Transverse colon (tissue), 4 donors: ENCODE data around the gene PIMREG. TPM values are rescaled to one million over a fixed set of nuclear protein-coding genes. Genes with fewer than 3 reads are reported as not detected.

Experiments
- DNase-seq: peaks from one replicate; pipeline ENCODE4 v3.0.0-alpha.2; 2019
- H3K27ac ChIP-seq, 4 donors: fragments of 200-600 bp; sonication (generic); 2 replicates each; pipeline ENCODE4 v1.5.1; 2016 to 2018; ENCODE audit warnings: inconsistent platforms in 4 of 4
- H3K27me3 ChIP-seq: fragments of 200-600 bp; sonication (generic); 2 replicates; pipeline ENCODE4 v1.5.1; 2017; ENCODE audit warnings: inconsistent platforms
- H3K36me3 ChIP-seq, 4 donors: fragments of 200-600 bp; sonication (generic); 2 replicates each; pipeline ENCODE4 v1.5.1; 2017 to 2019; ENCODE audit warnings: inconsistent platforms in 4 of 4
- H3K4me1 ChIP-seq, 4 donors: fragments of 200-600 bp; sonication (generic); 2 replicates each; pipeline ENCODE4 v1.5.1; 2017 to 2020; ENCODE audit warnings: inconsistent platforms in 4 of 4
- H3K4me3 ChIP-seq, 4 donors: fragments of 200-600 bp; sonication (generic); 1 replicate in 1 of 4; 2 replicates in 3 of 4; pipeline versions ENCODE4 v1.5.1 to v1.6.1; 2017 to 2019; ENCODE audit warnings: inconsistent platforms in 4 of 4
- H3K9me3 ChIP-seq, 2 donors: fragments of 200-600 bp; sonication (generic); 2 replicates each; pipeline ENCODE4 v1.5.1; 2017 to 2019; ENCODE audit warnings: inconsistent platforms in 2 of 2
- EP300 ChIP-seq: sonication (generic); formaldehyde crosslinking; IDR thresholded peaks from one replicate; pipeline ENCODE4 v1.6.1; 2017; ENCODE audit warnings: antibody characterized with exemption, low read depth
- POLR2A ChIP-seq: fragments of 450-650 bp; IDR thresholded peaks from one replicate; pipeline ENCODE4 v1.6.1; 2016; ENCODE audit warnings: antibody characterized with exemption, mild to moderate bottlenecking, moderate library complexity
- POLR2AphosphoS5 ChIP-seq, 3 donors: sonication (generic); formaldehyde crosslinking; IDR thresholded peaks; one replicate each; pipeline ENCODE4 v1.6.1; 2016; ENCODE audit warnings: antibody characterized with exemption in 3 of 3
- WGBS, 2 donors: methylation state at CpG; one replicate each; pipeline ENCODE4 v1.1.5; 2018; ENCODE audit warnings: low coverage in 1 of 2; 5-methylcytosine and 5-hydroxymethylcytosine counted together
- in situ Hi-C, 4 donors: fragments of 200-750 bp; cut with MboI; loops; one replicate each; pipeline versions ENCODE4 v1.15.0 to v1.15.1; 2017; ENCODE audit warnings: low sequenced_read_pairs in 3 of 4, low pct_ligation_motif_present in 1 of 4, low pct_unique_long_range_greater_than_20kb in 1 of 4
- intact Hi-C: fragments of 100-400 bp; cut with DNase I; formaldehyde crosslinking; loops from one replicate; pipeline ENCODE4 v1.15.1; 2023; ENCODE audit warnings: low total_unique reads
- total RNA-seq, 4 donors: library from RNA; depleted of rRNA; stranded (reverse); fragments of >200 nt; gene quantifications; one replicate each; pipeline ENCODE4 v1.1.0, GENCODE V29; 2016
- TF ChIP-seq, protein P1 (sequence below), 5 experiments: fragments of 200-600 bp in 3 of 5; fragments of 450-650 bp in 2 of 5; sonication (generic) in 3 of 5; IDR thresholded peaks; 1 replicate in 2 of 5; 2 replicates in 3 of 5; pipeline ENCODE4 v1.5.1; 2016 to 2017; ENCODE audit warnings: antibody characterized with exemption in 5 of 5, inconsistent platforms in 3 of 5, mild to moderate bottlenecking in 2 of 5, moderate library complexity in 1 of 5

PIMREG gene
- total RNA-seq, 4 donors from 2014 or later: 0.41 to 8.4 (median 0.79) TPM; not detected in 1

DNA sequence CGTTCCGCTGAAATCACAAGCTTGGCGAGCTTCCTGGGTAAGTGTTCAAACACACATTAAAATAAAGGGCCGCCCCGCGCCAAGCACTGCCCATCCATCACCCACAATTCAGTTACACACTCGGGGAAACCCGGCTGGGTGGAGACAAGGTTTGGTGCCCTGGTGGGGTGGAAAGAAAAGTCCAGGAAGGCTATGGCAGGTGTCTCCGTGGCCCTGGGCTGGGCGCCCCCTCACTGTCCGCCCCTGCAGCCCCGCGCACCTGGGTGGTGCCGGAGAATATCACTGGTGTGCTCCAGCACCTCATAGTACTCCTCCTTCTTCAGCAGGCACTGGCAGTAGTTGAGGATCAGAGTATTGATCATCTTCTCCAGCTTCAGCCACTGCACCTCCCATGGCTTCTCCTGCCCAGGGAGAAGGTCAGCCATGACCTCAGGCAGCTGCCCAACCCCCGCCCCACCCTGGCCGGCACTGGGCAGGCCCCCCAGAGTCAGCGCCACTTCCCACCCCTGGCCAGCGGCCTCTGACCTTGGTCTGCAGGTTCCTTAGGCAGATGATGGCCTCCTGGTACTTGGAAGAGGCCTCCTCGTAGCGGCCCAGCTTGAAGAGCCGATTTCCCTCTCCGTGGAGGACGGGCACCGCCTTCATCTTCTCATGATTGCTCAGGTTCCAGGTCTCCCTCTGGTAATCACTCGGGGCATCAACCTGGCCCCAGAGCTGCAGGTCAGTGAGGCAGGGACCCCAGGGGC, 17.7 kb upstream of the PIMREG start:
- no peaks in the 10 kb centered on the region for H3K36me3 ChIP-seq
- intact Hi-C loops (no loop called here), in situ Hi-C loops (loop anchor here in 1 of 4 donors (5.0 kb wide), 1 partner anchor 839 kb away; no protein-coding TSS in a partner anchor)
- TF ChIP-seq EP300 (no peak), POLR2A (no peak), POLR2AphosphoS5 (IDR thresholded peaks at IDR 0.05) (no peak)
- TF ChIP-seq, protein P1, sequence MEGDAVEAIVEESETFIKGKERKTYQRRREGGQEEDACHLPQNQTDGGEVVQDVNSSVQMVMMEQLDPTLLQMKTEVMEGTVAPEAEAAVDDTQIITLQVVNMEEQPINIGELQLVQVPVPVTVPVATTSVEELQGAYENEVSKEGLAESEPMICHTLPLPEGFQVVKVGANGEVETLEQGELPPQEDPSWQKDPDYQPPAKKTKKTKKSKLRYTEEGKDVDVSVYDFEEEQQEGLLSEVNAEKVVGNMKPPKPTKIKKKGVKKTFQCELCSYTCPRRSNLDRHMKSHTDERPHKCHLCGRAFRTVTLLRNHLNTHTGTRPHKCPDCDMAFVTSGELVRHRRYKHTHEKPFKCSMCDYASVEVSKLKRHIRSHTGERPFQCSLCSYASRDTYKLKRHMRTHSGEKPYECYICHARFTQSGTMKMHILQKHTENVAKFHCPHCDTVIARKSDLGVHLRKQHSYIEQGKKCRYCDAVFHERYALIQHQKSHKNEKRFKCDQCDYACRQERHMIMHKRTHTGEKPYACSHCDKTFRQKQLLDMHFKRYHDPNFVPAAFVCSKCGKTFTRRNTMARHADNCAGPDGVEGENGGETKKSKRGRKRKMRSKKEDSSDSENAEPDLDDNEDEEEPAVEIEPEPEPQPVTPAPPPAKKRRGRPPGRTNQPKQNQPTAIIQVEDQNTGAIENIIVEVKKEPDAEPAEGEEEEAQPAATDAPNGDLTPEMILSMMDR (IDR thresholded peaks at IDR 0.05): no peak
- H3K4me1 ChIP-seq: peaks cover 0 to 7% (median 0%) of the 10 kb centered on the region in 4 donors
- H3K4me3 ChIP-seq: no peak overlapping the region
- peaks cover 7% of the 10 kb centered on the region for H3K27me3 ChIP-seq
- WGBS, 2 donors: 87 to 89% methylated on average over 5 to 25 of the region's 25 CpGs
- peaks cover 8 to 9% of the 10 kb centered on the region in 2 donors for H3K9me3 ChIP-seq
- no peak overlapping the region for H3K27ac ChIP-seq
- DNase-seq: no peak

DNA sequence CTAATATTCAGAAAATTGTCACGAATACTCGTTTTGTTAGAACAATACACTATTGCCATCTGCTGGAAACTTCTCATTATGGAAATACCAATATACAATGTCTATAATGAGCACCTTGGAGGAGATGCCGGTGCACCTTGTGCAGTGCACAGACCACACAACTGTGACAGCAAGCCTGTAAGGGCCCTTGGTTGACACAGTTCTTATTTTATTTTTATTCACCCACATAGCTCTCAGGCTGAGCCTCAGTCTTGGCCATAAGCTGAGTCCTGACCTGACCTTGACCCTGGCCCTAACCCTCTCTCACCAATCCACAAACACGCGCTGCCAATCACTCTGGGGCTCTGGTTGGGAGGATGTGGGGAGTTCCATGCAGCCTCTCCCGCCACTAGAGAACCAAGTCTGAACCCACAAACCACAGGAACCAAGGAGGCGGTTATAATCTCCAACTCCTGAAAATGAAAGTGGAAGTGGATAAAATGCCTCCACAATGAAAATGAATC, 16.9 kb upstream of the PIMREG start:
- TF ChIP-seq EP300: no peak
- TF ChIP-seq, protein P1 (IDR thresholded peaks at IDR 0.05): no peak
- no peak for TF ChIP-seq POLR2A
- no peak for TF ChIP-seq POLR2AphosphoS5 (IDR thresholded peaks at IDR 0.05)
- Histone ChIP-seq H3K4me1 (peaks cover 0 to 7% (median 0%) of the 10 kb centered on the region in 4 donors), H3K9me3 (peaks cover 8 to 9% of the 10 kb centered on the region in 2 donors), H3K27ac (no peak overlapping the region), H3K27me3 (peaks cover 7% of the 10 kb centered on the region), H3K36me3 (no peaks in the 10 kb centered on the region), H3K4me3 (no peak overlapping the region)
- DNase-seq: no peak
- in situ Hi-C loops: loop anchor here in 1 of 4 donors (5.0 kb wide), 1 partner anchor 840 kb away; no protein-coding TSS in a partner anchor
- WGBS, 2 donors: 63 to 75% methylated on average over 4 to 7 of the region's 7 CpGs
- intact Hi-C loops: no loop called here

DNA sequence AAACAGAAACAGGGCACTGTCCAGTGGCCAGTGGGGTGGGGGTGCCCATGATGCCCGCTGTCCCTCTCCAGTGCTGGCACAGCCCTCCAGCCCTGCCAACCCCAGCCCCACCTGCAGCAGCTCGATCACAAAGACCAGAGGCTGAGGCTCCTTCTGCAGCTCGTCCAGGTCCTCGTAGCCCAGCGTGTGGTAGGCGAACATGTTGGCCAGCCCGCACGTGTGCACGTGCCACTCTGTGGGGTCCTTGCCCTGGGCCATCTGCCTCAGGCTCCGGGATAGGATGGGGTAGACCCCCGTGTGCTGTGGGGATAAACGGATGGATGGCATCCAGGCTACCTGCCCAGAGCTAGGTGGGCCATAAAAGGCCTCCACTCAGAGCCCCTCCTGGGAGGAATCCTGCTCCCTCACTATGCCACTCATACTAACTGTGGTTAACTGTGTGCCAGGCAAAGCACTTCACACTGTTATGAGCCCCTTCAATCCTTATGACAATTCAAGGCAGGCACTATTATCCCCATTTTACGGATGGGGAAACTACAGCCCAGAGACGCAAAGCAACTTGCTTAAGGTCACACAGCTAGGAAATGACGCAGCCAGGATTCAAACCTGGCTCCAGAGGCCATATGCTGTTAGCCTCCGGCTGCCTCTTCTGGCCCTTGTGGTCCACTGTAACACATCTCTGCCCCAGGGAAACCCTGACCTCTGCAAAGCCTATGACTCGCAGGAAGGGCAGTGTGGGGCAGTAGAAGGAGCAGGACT, 15.9 kb upstream of the PIMREG start:
- DNase-seq: no peak
- peaks cover 8 to 9% of the 10 kb centered on the region in 2 donors for H3K9me3 ChIP-seq
- no peak overlapping the region for H3K27ac ChIP-seq
- peaks cover 0 to 7% (median 0%) of the 10 kb centered on the region in 4 donors for H3K4me1 ChIP-seq
- H3K36me3 ChIP-seq: no peaks in the 10 kb centered on the region
- H3K4me3 ChIP-seq: no peak overlapping the region
- in situ Hi-C loops: loop anchor here in 1 of 4 donors (5.0 kb wide), 1 partner anchor 841 kb away; no protein-coding TSS in a partner anchor
- peaks cover 4% of the 10 kb centered on the region for H3K27me3 ChIP-seq
- intact Hi-C loops: no loop called here
- TF ChIP-seq POLR2A (no peak), EP300 (no peak), POLR2AphosphoS5 (IDR thresholded peaks at IDR 0.05) (no peak)
- TF ChIP-seq, protein P1 (IDR thresholded peaks at IDR 0.05): no peak
- 89% methylated on average over 17 of the region's 17 CpGs; no CpG with 5 or more reads in 1 of the 2 donors for WGBS, 2 donors

DNA sequence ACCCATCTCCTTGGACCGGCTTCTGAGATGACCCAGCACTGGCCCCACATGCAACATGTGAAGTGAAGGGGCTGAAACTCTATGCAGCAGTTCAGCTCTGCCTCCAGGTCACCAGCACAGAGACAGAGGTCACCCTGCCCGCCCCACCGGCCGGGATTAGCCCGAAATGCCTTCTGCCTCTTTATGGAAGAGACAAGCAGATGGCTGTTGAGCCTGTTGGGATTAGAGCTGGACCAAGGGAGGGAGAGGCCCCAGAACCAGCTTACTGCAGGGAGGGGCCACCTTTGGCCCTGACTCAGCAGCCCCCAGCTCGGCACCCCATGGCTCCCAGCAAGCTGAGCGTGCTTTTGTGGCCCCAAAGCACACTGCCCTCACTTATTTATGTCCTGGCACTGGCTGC, 15.0 kb upstream of the PIMREG start:
- Histone ChIP-seq H3K27ac (no peak overlapping the region), H3K4me1 (peaks cover 0 to 7% (median 0%) of the 10 kb centered on the region in 4 donors), H3K36me3 (no peaks in the 10 kb centered on the region), H3K27me3 (no peaks in the 10 kb centered on the region), H3K4me3 (no peak overlapping the region), H3K9me3 (peaks cover 8 to 9% of the 10 kb centered on the region in 2 donors)
- intact Hi-C loops: no loop called here
- no peak for DNase-seq
- WGBS, 2 donors: 82% methylated on average over 7 of the region's 7 CpGs; no CpG with 5 or more reads in 1 of the 2 donors
- in situ Hi-C loops: loop anchor here in 1 of 4 donors (5.0 kb wide), 1 partner anchor 842 kb away; no protein-coding TSS in a partner anchor
- TF ChIP-seq POLR2A (no peak), POLR2AphosphoS5 (IDR thresholded peaks at IDR 0.05) (no peak), EP300 (no peak)
- TF ChIP-seq, protein P1 (IDR thresholded peaks at IDR 0.05): no peak
